ENCODE data around the gene VMP1.

DNA sequence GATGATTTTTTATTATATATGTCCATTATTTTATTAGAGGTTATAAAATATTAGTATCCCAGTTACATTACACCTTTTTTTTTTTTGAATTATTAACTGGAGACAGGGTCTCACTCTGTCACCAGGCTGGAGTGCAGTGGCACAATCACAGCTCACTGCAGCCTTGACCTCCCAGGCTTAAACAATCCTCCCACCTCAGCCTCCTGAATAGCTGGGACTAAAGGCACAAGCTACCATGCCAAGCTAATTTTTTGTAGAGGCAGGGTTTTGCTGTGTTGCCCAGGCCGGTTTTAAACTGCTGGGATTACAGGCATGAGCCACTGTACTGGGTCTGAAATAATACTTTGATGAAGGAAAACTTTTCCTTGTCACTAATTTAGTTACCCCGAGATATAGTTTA is 63.6 kb downstream of the VMP1 start:
- TF ChIP-seq, protein P1, sequence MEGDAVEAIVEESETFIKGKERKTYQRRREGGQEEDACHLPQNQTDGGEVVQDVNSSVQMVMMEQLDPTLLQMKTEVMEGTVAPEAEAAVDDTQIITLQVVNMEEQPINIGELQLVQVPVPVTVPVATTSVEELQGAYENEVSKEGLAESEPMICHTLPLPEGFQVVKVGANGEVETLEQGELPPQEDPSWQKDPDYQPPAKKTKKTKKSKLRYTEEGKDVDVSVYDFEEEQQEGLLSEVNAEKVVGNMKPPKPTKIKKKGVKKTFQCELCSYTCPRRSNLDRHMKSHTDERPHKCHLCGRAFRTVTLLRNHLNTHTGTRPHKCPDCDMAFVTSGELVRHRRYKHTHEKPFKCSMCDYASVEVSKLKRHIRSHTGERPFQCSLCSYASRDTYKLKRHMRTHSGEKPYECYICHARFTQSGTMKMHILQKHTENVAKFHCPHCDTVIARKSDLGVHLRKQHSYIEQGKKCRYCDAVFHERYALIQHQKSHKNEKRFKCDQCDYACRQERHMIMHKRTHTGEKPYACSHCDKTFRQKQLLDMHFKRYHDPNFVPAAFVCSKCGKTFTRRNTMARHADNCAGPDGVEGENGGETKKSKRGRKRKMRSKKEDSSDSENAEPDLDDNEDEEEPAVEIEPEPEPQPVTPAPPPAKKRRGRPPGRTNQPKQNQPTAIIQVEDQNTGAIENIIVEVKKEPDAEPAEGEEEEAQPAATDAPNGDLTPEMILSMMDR (conservative IDR thresholded peaks at IDR 0.05 in 1 of 2, IDR thresholded peaks at IDR 0.05 in 1 of 2; ENCODE audit: extremely low read depth in 1 of 2, insufficient read depth in 1 of 2, low read depth in 1 of 2, low read length in 2 of 2) = no peak
- no peak for TF ChIP-seq EZH2 (IDR thresholded peaks at IDR 0.05; ENCODE audit: borderline replicate concordance, low read length)
